RPMI8226 (cell line): ENCODE data around the gene MAST2.
A peak's percentile ranks its signal among the peaks of the same experiment; 100 is the strongest.
"Not testable (repeated sequence)": the region's sequence is repeated elsewhere in the genome, so short reads cannot be mapped to it uniquely, and the experiment has no call there.

Experiments
- DNase-seq: peaks from one replicate; pipeline ENCODE4 v3.0.0-alpha.2; 2015

Gene MAST2

GRCh38 chr1:45862008-45862407, 58.6 kb downstream of the MAST2 start:
- DNase-seq = no peak

GRCh38 chr1:45863218-45863617, 59.8 kb downstream of the MAST2 start:
- no peak for DNase-seq

DNA sequence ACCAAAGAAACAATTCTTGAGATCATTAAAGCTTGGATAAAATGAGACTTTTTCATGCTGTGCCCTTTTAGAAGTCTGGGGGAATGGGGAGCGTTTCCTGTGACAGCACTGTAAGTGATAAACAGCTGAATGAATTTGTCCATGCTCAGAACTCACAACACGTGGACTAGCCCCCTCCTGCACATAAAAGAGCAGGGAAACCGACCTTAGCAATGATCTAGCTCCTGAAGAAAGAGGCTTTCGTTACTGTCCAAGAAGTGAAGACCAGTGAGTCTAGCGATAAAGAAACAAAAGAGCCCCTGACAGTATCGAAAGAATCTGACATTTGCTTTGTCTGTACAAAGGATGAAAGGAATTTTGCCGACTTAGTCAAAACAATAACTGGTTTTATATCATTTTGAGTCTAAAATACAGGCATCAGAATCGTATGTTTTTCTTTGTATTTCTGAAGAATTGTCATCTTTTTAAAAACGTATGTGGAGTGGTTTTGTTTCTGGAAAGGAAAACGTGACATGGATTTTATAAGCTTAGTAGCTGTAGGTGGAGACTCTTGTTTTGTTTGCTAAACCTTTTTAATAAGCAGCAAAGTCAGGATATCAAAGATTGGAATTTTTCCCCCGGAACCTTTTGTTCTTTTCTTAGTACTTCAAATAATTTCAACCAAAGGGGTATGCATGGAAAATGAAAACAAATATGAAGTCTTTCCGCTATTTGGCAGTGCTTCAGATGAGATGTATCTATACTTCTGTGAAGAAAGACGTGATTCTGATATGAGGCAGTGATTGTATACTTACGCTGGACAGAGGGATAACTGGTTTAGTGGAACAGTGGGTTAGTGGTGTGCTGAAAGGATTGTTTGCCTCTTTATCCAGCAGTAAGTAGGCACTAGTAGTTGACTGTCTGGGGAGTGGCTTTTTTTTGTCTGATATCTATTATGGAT, 61.0 kb downstream of the MAST2 start:
- no peak for DNase-seq

DNA sequence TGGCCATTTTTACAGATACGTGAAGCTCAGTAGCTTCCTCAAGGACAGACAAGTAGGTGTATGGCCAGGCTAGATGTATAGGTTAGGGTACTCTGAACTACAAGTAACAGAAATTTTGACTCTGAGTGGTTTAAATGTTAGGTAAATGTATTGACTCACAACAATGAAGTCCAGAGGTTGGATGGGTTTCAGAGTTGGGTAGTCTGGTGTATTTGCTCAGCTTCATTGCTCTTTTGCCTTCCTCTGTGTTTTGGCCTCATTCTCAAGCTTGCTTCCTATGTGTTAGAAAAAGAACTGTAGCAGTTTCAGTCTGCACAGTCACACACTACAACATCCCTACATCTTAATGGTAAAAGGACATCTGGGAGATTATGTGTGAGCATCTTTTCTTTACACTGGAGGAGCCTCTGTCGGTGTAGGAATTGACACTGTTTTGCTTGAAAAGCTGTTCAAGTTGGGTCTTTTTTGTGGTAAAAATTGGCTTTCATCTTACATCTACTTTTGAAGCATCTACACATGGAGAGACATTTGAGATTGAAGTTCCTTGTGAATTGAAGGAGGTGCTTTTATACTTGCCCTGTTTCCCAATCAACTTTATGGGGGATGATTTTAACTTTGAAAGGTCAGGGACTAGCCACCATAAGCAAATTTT, 64.4 kb downstream of the MAST2 start:
- DNase-seq = no peak

GRCh38 chr1:45868861-45869260, 65.4 kb downstream of the MAST2 start:
- DNase-seq = no peak

DNA sequence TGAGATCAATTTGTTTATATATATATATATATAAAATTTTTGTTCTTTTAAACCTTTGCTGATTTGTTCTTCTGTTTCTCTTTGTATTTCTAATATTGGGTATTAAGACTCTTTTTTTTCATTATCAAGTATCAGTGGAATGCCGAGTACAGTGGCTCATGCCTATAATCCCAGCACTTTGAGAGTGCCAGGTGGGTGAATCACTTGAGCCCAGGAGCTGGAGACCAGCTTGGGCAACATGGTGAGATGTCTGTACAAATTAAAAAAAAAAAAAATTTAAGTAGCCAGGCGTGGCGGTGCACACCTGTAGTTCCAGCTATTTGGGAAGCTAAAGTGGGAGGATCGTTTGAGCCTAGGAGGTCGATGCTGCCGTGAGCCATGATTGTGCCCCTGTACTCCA, 67.1 kb downstream of the MAST2 start:
- no peak for DNase-seq

- DNase-seq = not testable (repeated sequence)
Observed at GRCh38 chr1:45872173-45872801, 68.9 kb downstream of the MAST2 start.

DNA sequence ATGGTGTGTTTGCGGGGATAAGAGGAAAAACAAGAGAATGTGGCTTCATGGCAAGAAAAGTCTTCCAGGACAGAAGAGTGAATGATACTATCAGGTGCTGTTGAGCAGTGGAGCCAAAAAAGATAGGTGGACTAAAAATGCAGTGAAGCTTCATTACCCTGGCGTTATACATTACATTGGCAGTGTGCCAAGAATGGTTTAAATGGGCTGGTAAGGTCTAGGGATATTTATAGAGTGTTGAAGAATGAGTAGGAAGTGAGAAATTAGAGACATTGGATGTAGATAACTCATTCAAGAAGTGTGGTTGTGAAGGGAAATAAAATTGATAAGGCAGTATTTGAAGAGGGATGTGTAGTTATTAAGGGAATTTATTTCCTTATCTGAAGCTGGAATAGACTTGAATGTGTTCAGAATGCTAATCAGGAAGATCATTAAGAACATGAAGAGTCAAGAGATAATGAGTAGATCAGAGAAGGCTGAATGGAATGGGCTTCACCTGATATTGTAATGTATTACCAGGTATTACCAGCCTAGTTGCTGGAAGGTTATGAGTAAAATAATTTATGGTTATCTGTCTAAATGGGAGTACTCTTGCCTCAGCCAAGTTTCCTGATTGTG, 72.7 kb downstream of the MAST2 start:
- peak; percentile 87 for DNase-seq

DNA sequence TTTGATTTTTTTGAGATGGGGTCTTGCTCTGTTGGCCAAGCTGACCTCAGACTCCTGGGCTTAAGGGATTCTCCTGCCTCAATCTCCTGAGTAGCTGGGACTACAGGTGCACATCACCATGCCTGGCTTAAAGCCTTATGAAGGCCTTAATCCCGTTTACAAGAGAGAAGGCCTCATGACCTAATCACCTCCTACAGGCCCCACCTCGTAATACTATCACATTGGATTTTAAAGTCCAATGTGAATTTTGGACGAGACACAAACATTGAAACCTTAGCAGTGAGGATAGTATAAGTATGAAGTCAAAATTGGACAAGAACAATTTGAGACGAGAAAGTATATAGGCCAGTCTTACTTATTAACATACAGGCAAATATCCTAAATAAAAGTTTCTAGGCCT, 73.9 kb downstream of the MAST2 start:
- no peak for DNase-seq

DNA sequence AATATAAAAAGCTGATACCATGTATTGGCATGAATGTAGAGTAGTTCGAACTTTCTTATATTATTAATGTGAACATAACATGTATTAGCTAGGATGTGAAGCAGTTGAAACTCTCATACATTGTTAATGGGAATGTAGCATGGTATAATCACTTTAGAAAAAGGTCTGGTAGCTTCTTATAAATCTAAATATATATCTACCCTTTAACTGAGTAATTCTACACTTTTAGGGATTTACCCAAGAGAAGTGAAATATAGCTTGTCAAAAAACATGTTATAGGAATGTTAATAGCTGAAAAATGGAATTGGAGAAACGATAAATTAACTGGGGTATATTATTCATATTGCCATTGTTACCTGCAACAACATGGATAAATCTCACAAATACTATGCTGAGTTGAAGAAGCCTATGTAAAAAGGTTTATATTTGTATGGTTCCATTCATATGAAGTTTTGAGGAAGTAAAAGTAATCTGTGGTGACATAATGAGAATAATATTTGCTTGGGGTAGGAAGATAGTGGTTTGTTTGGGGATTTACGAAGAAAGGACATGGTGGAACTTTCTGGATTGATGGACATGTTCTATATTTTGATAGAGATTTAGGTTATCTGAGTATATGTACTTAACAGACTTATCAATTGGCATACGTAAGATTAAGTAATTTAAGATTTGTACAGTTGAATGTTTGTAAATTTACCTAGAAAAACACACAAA, 76.6 kb downstream of the MAST2 start:
- no peak for DNase-seq

DNA sequence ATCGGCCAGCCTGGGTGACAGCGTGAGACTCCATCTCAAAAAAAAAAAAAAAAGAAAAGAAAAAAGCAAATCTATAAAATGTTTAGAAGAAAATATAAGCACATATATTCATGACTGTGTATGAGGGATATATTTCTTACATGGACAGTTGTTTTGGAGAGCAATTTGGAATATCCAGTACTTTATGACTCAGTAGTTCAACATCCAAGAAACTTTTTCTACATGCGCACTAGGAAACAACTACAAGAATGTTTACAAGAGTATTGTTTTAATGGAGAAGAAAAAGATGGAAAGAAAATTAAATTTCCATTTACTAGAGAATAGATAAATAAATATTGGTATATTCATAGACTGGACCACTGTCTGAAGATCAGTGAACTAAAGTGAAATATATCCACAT, 77.5 kb downstream of the MAST2 start:
- DNase-seq = no peak

- DNase-seq = no peak
Observed at GRCh38 chr1:45883658-45884057, 80.2 kb downstream of the MAST2 start.

GRCh38 chr1:45884700-45885099, 81.3 kb downstream of the MAST2 start:
- no peak for DNase-seq

- DNase-seq = no peak
Observed at GRCh38 chr1:45886229-45886628, 82.8 kb downstream of the MAST2 start.

GRCh38 chr1:45887156-45887842, 83.9 kb downstream of the MAST2 start:
- DNase-seq = no peak

GRCh38 chr1:45890078-45890477, 86.7 kb downstream of the MAST2 start:
- DNase-seq = no peak

DNA sequence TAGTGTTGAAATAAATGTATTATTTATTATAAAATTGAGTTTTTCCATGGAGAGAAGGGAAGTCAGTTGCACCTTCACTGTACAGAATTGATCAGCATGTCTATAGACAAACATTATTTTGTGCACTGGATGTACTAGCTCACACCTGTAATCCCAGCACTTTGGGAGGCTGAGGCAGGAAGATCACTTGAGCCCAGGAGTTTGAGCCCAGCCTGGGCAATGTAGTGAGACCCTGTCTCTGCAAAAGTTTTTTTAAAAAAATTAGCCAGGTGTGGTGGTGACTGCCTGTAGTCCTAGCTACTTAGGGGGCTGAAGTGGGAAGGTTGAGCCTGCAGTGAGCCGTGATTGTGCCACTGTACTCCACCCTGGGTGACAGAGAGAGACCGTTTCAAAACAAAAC, 87.7 kb downstream of the MAST2 start:
- no peak for DNase-seq

- DNase-seq = no peak
Observed at GRCh38 chr1:45892068-45892785, 88.8 kb downstream of the MAST2 start.

DNA sequence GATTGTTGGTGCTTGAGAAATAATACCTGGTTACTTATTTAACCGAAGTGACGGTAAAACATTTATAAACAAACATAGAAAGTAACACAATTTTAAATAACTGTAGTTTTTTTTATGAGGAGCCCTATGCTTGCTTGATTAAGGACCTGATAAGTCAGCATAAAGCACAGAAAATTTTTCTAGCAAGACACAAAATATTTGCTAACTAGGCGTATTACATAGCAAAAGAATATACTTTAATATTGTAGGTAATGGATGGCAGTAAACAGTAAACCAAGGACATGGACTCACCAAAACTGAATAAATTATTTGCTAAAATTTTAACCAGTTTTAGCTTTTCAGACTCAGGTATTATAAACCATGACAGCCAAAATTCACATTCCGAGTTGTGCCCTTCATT, 90.9 kb downstream of the MAST2 start:
- DNase-seq = no peak

GRCh38 chr1:45894921-45895320, 91.5 kb downstream of the MAST2 start:
- DNase-seq = no peak

- no peak for DNase-seq
Observed at GRCh38 chr1:45895406-45895805, 92.0 kb downstream of the MAST2 start.
